Activated naive CD4-positive, alpha-beta T cell treated with anti-CD3 and anti-CD28 coated beads for 36 hours (primary cell): ENCODE data around the gene CFAP74. TPM values are rescaled to one million over a fixed set of nuclear protein-coding genes. Genes with fewer than 3 reads are reported as not detected.
"Not testable (repeated sequence)": the region's sequence is repeated elsewhere in the genome, so short reads cannot be mapped to it uniquely, and the experiment has no call there.

Source experiments
- CTCF ChIA-PET: fragments of 350-600 bp; sonication (Branson Sonifier 250); formaldehyde crosslinking; loops from one replicate; lab custom pipeline; 2021; ENCODE audit warnings: antibody characterized with exemption; lab: Charles Lee
- DNase-seq: peaks from one replicate; pipeline ENCODE4 v3.0.0-alpha.2; 2020
- H3K27ac Mint-ChIP-seq: one replicate; pipeline ENCODE4 v1.8.0; 2021; ENCODE audit warnings: mild to moderate bottlenecking, mixed read lengths
- H3K27me3 Mint-ChIP-seq: one replicate; pipeline ENCODE4 v1.8.0; 2021; ENCODE audit warnings: low read depth, mixed read lengths
- H3K36me3 Mint-ChIP-seq: one replicate; pipeline ENCODE4 v1.8.0; 2021; ENCODE audit warnings: low read depth, mixed read lengths
- H3K4me1 Mint-ChIP-seq: one replicate; pipeline ENCODE4 v1.8.0; 2021; ENCODE audit warnings: low read depth, mixed read lengths
- H3K4me3 Mint-ChIP-seq: one replicate; pipeline ENCODE4 v1.8.0; 2021; ENCODE audit warnings: mild to moderate bottlenecking, moderate library complexity, mixed read lengths
- H3K9me3 Mint-ChIP-seq: one replicate; pipeline ENCODE4 v1.8.0; 2021; ENCODE audit warnings: mixed read lengths
- intact Hi-C: fragments of 100-400 bp; cut with micrococcal nuclease; formaldehyde crosslinking; loops from one replicate; pipeline ENCODE4 v1.15.1; 2023
- total RNA-seq, 2 experiments: library from RNA; stranded (reverse); gene quantifications; one replicate each; pipeline ENCODE4 v1.2.3, GENCODE V29; 2021

CFAP74 gene
- total RNA-seq, 2 experiments from 2014 or later = not detected

DNA sequence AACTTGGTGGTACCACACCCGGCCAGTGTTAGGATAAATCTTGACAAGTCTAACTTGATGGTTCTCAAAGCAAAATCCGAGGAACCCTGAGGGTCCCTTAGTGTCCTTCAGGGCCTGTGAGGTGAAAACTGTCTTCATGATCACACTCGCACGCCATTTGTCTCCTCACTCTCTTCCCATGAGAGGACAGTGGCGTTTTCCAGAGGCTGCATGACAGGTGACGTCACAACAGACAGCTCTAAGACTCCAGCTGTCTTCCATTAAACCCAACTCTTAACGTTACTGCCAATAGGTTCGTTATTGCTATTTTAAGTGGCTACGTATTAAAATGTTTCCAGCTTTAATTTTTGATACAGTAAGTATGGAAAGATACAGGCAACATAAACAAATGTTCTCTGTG lies 13.8 kb downstream of the CFAP74 start:
- Mint-ChIP-seq H3K27ac (no peak overlapping the region), H3K4me3 (no peak overlapping the region), H3K27me3 (peaks cover 5% of the 10 kb centered on the region), H3K9me3 (no peaks in the 10 kb centered on the region), H3K36me3 (no peaks in the 10 kb centered on the region), H3K4me1 (peaks cover 8% of the 10 kb centered on the region)
- intact Hi-C loops = no loop called here
- CTCF ChIA-PET = no interaction called here
- DNase-seq = no peak

DNA sequence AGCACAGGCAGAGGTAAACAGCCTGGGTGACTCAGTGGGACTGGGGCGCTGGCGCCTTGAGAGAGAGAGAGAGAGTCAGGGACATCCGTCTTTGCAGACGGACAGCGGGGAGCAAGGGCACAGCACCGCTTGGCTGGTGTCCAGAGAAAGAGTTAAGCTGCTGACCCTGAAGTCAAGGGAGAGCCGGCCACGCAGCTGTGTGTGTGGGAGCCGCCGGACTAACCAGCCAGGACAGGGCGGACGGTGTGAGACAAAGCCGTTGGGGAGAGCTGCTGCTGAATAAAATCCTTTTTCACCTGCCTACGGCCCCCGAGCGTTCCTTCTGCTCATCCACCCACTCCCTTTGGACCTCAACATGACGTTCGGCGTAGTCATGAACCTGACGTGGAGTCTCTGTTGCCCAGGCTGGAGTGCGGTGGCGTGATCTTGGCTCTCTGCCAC lies 14.5 kb downstream of the CFAP74 start:
- no peak for DNase-seq
- Mint-ChIP-seq H3K4me3 (no peak overlapping the region), H3K27ac (no peak overlapping the region), H3K4me1 (peaks cover 5% of the 10 kb centered on the region), H3K27me3 (peaks cover 2% of the 10 kb centered on the region), H3K9me3 (no peaks in the 10 kb centered on the region), H3K36me3 (no peaks in the 10 kb centered on the region)
- CTCF ChIA-PET = interaction anchor here (0.6 to 1.4 kb wide), 2 partner anchors 56 to 546 kb away, joined by 3 to 4 read pairs; no protein-coding TSS in a partner anchor
- intact Hi-C loops = no loop called here

DNA sequence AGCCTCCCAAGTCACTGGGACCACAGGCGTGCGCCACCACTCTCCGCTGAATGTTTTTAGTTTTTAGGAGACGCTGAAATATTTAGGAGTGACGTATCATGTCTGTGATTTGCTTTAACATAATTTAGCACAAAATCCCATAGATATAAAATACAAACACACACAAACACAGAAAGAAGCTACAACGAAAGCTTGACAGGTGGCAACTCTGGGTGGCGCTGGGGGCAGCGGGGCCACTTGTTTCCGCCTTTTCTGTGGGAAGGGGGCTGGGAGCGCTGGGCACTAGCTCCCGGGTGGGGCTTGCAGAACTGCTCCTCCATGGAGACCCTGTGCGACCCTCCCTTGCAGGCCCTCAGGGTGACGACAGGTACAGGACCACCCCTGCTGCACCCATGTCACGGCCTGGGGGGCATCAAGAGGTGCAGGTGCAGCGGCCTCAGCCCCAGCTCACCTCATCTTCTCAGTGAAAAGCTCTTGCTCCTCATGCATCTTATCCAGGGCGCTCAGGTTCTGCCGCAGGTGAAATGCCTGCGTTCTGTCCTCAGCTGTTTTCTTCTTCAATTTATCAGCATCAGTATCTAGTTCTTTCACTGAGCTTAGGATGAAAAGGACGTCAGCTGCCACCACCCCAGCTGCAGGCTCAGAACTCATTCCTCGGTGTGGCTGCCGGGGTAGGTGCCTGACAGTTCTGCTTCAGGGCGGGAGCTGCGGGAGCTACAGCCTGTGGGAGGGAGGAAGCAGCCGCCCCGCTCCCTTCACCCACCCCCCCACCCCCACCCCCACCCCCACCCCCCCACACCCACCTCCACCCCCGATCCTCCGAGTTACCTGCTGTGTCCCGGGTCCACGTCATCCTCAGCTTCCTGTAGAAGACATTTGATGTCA lies 15.3 kb downstream of the CFAP74 start:
- intact Hi-C loops = no loop called here

DNA sequence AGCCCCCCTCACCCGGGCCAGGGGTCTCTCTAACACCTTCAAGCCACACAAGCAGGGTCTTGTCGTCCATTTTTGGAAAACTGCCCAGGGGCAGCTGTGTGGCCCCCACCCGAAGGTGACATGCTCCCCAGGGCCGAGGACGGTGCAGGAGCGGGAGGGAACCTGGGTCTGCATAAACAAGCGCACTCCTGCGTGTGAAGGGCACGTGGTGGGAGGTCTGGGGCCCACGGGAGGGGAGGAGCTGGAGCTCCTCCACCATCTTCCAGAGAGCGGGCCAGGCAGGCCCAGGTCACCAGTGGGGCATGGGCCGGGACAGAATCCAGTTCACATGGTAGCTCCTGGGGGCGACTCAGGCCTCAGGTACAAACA lies 16.5 kb downstream of the CFAP74 start:
- no peak overlapping the region for H3K27ac Mint-ChIP-seq
- peaks cover 2% of the 10 kb centered on the region for H3K27me3 Mint-ChIP-seq
- H3K9me3 Mint-ChIP-seq = no peaks in the 10 kb centered on the region
- CTCF ChIA-PET = no interaction called here
- no peak overlapping the region for H3K4me3 Mint-ChIP-seq
- DNase-seq = no peak
- intact Hi-C loops = no loop called here
- peaks cover 5% of the 10 kb centered on the region for H3K4me1 Mint-ChIP-seq
- H3K36me3 Mint-ChIP-seq = no peaks in the 10 kb centered on the region

More for the DNA sequence above, 15.3 kb downstream of the CFAP74 start:
- CTCF ChIA-PET = interaction anchor here (0.6 to 1.4 kb wide), 2 partner anchors 56 to 545 kb away, joined by 3 to 4 read pairs; no protein-coding TSS in a partner anchor
- Mint-ChIP-seq H3K27me3 (peaks cover 2% of the 10 kb centered on the region), H3K9me3 (no peaks in the 10 kb centered on the region), H3K36me3 (no peaks in the 10 kb centered on the region), H3K27ac (no peak overlapping the region), H3K4me3 (no peak overlapping the region), H3K4me1 (peaks cover 5% of the 10 kb centered on the region)
- DNase-seq = no peak

DNA sequence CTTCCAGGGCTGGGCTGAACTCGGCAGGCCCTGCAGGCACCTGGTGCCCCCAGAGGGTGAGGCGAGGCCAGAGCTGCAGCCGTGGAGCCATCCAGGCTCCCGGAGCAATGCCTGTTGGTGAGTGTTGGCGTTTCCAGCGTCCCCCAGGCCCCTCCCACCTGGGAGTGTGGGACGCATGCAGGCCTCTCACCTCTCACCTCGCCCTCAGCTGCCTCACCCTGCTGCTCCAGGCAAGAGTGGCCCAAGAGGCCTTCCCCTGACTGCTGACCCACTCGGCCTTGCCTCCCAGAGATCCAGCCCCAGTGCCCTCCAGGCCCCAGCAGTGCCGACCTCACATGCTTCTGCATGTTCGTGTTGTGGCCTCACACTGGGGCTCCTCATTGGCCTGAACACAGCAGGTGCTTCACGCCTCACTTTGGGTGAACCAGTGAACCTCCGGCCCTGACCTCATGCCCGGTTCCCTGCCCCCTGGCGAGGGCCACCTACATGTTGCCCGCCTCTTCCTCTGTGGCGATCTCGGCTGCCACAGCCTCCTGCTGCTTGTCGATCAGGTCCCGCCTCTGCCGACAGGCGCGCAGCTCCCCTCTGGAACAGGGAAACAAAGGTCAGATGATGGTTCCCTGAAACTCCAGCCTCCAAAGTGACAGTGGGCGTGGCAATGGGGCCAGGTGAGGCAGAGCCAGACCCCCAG lies 17.0 kb downstream of the CFAP74 start:
- Mint-ChIP-seq H3K9me3 (no peaks in the 10 kb centered on the region), H3K4me1 (peaks cover 5% of the 10 kb centered on the region), H3K27ac (no peak overlapping the region), H3K36me3 (no peaks in the 10 kb centered on the region), H3K27me3 (peaks cover 2% of the 10 kb centered on the region), H3K4me3 (no peak overlapping the region)
- intact Hi-C loops = no loop called here
- no peak for DNase-seq
- CTCF ChIA-PET = interaction anchor here (0.7 kb wide), 1 partner anchor 63 kb away, joined by 3 read pairs; no protein-coding TSS in a partner anchor

DNA sequence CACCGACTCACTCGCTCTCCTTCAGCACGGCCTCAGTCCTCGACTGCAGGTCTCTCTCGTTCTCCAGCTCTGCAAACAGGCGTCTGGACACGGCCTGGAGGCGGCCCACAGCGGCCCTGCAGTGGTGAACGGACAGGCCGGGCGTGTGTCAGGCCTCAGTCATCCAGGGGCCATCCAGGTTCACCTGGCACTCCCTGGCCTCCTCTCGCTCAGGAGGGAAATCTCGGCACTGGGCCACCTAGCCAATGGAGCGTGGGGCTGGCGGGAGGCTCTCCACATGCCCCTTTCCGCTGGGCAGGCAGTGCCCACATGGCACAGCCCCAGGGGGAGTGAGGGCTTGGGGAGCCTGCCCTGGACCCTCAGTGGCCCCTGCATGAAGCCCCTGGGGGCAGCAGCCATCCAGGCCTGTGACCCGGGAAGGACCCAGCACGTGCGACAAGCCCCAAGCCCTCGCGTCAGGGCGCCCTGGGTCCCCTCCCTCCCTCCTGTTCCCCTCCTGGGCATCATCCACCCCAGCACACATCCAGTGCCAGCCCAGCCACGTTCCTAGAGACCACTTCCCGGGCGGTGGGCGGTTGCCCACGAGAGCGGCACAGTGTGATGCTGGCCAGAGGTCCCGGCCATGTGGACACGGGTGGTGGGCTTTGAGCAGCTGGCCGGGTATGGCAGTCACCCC lies 18.1 kb downstream of the CFAP74 start:
- Mint-ChIP-seq H3K9me3 (no peaks in the 10 kb centered on the region), H3K27ac (no peak overlapping the region), H3K27me3 (peaks cover 2% of the 10 kb centered on the region), H3K4me3 (no peak overlapping the region), H3K36me3 (no peaks in the 10 kb centered on the region), H3K4me1 (peaks cover 5% of the 10 kb centered on the region)
- intact Hi-C loops = no loop called here
- CTCF ChIA-PET = no interaction called here
- no peak for DNase-seq

DNA sequence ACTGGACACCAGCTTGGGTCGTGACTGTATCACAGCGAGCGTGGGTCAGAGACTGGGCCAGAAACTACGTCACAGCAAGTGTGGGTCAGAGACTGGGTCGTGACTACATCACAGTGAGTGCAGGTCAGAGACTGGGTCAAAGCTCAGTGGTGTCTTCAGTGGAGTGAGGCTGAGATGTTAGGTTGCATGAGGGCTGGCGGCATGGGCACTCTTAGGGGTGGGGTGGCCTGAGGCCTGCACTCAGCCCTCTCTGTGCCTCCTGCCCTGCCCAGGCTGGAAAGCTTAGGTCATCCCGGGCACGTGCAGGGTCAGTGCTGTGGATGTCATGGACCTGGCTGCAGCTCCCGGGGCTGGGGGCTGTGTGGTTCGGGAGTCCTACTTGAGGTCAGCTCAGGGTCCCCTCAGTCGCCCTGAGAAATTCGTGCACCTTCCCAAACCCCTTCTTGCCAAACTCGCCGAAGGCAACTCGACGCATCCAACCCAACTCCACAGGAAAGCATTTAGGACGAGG lies 19.0 kb downstream of the CFAP74 start:
- Mint-ChIP-seq H3K36me3 (no peaks in the 10 kb centered on the region), H3K27me3 (no peaks in the 10 kb centered on the region), H3K27ac (no peak overlapping the region), H3K9me3 (no peaks in the 10 kb centered on the region), H3K4me3 (no peak overlapping the region), H3K4me1 (peaks cover 5% of the 10 kb centered on the region)
- CTCF ChIA-PET = no interaction called here
- intact Hi-C loops = no loop called here
- DNase-seq = no peak

DNA sequence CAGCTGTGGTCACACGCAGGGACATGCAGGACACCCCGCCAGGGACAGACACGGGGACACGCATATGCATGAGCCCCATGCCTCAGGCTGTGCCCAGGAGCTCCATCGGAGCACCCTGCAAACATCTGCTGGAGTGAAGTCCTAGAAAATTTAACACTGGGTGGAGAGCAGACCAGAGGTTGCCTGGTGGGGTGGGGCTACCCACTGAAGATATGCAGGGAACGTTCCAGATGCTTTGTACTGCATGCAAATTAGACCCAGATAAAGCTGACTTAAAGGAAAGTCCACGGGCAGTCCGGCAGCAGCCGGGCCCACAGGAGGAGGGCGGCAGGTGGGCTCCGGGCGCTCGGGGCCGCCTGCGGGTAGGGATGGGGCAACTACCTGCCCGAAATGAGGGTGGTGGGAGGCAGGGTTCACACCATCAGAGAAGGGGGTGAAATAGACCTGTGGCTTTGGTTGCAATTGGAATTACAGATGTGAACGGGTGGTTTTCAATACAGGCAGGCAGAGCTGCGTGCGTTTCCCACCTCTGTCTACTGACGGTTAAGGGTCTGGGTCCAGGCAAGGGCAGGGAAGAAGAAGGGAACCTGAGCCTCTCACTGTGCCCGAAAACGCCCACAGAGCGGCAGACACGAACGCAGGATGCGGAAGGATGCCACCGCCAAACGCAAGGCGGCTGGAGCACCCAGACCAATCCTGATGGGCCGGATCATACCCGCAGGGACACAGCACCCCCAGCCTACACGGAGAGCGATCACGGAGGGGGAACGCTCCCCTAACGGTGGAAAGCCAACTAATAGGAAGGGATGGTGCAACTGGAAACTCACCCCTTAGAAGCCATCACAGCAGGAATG lies 21.0 kb downstream of the CFAP74 start:
- no peaks in the 10 kb centered on the region for H3K4me1 Mint-ChIP-seq
- intact Hi-C loops = no loop called here
- CTCF ChIA-PET = interaction anchor here (1.0 kb wide), 1 partner anchor 22 kb away, joined by 3 read pairs; no protein-coding TSS in a partner anchor
- no peaks in the 10 kb centered on the region for H3K9me3 Mint-ChIP-seq
- no peak for DNase-seq
- H3K36me3 Mint-ChIP-seq = no peaks in the 10 kb centered on the region
- no peaks in the 10 kb centered on the region for H3K27me3 Mint-ChIP-seq
- H3K4me3 Mint-ChIP-seq = no peak overlapping the region
- H3K27ac Mint-ChIP-seq = no peak overlapping the region

DNA sequence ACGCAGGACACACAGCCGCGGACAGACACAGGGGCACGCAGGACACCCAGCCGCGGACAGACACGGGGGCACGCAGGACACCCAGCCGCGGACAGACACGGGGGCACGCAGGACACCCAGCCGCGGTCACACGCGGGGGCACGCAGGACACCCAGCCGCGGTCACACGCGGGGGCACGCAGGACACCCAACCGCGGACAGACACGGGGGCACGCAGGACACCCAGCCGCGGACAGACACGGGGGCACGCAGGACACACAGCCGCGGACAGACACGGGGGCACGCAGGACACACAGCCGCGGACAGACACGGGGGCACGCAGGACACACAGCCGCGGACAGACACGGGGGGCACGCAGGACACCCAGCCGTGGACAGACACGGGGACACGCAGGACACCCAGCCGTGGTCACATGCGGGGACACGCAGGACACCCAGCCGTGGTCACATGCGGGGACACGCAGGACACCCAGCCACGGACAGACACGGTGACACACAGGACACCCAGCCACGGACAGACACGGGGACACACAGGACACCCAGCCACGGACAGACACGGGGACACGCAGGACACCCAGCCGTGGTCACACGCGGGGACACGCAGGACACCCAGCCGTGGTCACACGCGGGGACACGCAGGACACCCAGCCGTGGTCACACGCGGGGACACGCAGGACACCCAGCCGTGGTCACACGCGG lies 21.8 kb downstream of the CFAP74 start:
- intact Hi-C loops = not testable (repeated sequence)

DNA sequence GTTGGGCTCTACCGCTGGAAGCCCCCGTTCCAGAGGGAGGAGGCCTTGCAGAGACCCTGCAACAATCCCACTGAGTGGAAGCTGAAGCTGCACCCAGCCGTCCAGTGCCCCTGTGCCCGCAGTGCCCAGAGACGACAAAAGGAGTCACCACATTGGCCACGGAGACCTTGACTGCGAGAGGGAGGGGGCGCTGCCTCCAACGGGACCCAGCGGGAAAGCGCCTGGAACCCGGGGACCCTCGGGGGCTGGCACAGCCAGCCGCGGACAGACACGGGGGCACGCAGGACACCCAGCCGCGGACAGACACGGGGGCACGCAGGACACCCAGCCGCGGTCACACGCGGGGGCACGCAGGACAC lies 22.5 kb downstream of the CFAP74 start:
- CTCF ChIA-PET = no interaction called here
- H3K27ac Mint-ChIP-seq = no peak overlapping the region
- H3K4me3 Mint-ChIP-seq = no peak overlapping the region
- no peaks in the 10 kb centered on the region for H3K4me1 Mint-ChIP-seq
- no peak for DNase-seq
- H3K9me3 Mint-ChIP-seq = no peaks in the 10 kb centered on the region
- intact Hi-C loops = no loop called here
- H3K27me3 Mint-ChIP-seq = no peaks in the 10 kb centered on the region
- H3K36me3 Mint-ChIP-seq = no peaks in the 10 kb centered on the region

More for the DNA sequence above, 21.8 kb downstream of the CFAP74 start:
- DNase-seq, H3K4me1 Mint-ChIP-seq, H3K36me3 Mint-ChIP-seq, H3K4me3 Mint-ChIP-seq, H3K27ac Mint-ChIP-seq, H3K27me3 Mint-ChIP-seq, H3K9me3 Mint-ChIP-seq, CTCF ChIA-PET: not testable (repeated sequence)

DNA sequence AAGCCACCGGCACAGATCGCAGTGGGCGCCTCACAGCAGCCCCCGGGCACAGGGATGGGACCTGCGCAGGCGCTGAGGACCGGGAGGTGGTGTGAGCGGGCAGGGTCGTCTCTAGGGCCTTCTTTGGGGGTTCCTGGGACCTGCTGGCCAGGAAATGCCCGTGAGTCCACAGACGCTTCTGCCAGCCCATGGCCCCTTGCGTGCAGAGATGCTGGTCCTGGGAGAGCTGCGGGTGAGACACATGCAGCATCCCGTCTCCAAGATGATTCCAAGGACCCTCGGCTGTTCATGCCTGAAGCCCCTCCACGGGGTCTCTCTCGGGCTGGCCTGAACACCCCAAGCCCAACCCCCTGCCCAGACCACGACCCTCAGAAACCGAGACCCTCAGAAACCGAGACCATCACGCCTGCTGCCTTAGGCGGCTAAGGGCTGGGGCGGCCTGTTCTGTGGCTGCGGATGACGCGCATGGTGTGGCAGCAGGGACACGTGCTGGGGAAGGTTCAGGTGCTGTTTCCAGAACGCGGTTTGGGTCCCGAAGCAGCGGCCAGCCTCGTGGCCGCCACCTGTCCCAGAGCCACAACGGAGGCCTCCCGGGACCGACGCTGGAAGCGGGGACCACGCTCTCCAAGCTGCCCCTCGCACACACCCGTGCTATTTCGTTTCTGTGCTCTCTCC lies 23.0 kb downstream of the CFAP74 start:
- Mint-ChIP-seq H3K27ac (no peak overlapping the region), H3K27me3 (no peaks in the 10 kb centered on the region), H3K4me1 (no peaks in the 10 kb centered on the region), H3K9me3 (no peaks in the 10 kb centered on the region), H3K4me3 (no peak overlapping the region), H3K36me3 (no peaks in the 10 kb centered on the region)
- DNase-seq = no peak
- CTCF ChIA-PET = no interaction called here
- intact Hi-C loops = no loop called here
